Measurements from ENCODE around the gene GEN1. TPM values are rescaled to one million over a fixed set of nuclear protein-coding genes. Genes with fewer than 3 reads are reported as not detected.

Gene GEN1
- total RNA-seq, 2 experiments from 2014 or later, result 4.3 to 4.6 TPM

- Histone ChIP-seq H3K9me3 (ENCODE audit: control insufficient read depth in 1 of 2, insufficient read depth in 1 of 2, low read length in 2 of 2) (no peaks in the 10 kb centered on the region), H3K4me1 (ENCODE audit: insufficient read depth, low read length) (no peaks in the 10 kb centered on the region), H3K27ac (ENCODE audit: low read depth in 1 of 2, low read length in 2 of 2) (no peak overlapping the region), H3K4me3 (ENCODE audit: low read length) (no peak overlapping the region), H3K36me3 (ENCODE audit: insufficient read depth, low read length) (no peaks in the 10 kb centered on the region), H3K27me3 (ENCODE audit: control insufficient read depth in 1 of 2, insufficient read depth in 2 of 2, low read length in 2 of 2) (no peaks in the 10 kb centered on the region)
- Mint-ChIP-seq H3K27me3 (no peaks in the 10 kb centered on the region), H3K9me3 (no peaks in the 10 kb centered on the region), H3K27ac (no peak overlapping the region), H3K4me1 (ENCODE audit: low read depth) (no peaks in the 10 kb centered on the region), H3K36me3 (ENCODE audit: low read depth) (peaks cover 5% of the 10 kb centered on the region), H3K4me3 (no peak overlapping the region)
- intact Hi-C loops (cut with DNase I, micrococcal nuclease), result no loop called here
- DNase-seq (no peak), ATAC-seq (ENCODE audit: poor library complexity) (no peak)
- ChIA-PET POLR2A (no interaction called here), CTCF (no interaction called here)
- TF ChIP-seq, protein P1, sequence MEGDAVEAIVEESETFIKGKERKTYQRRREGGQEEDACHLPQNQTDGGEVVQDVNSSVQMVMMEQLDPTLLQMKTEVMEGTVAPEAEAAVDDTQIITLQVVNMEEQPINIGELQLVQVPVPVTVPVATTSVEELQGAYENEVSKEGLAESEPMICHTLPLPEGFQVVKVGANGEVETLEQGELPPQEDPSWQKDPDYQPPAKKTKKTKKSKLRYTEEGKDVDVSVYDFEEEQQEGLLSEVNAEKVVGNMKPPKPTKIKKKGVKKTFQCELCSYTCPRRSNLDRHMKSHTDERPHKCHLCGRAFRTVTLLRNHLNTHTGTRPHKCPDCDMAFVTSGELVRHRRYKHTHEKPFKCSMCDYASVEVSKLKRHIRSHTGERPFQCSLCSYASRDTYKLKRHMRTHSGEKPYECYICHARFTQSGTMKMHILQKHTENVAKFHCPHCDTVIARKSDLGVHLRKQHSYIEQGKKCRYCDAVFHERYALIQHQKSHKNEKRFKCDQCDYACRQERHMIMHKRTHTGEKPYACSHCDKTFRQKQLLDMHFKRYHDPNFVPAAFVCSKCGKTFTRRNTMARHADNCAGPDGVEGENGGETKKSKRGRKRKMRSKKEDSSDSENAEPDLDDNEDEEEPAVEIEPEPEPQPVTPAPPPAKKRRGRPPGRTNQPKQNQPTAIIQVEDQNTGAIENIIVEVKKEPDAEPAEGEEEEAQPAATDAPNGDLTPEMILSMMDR (IDR thresholded peaks at IDR 0.05), result no peak
Measured at GRCh38 chr2:17763641-17764333, 9.8 kb downstream of the GEN1 start.

- no peak for DNase-seq
- intact Hi-C loops (cut with DNase I, micrococcal nuclease), result no loop called here
- Mint-ChIP-seq H3K36me3 (ENCODE audit: low read depth) (peaks cover 5% of the 10 kb centered on the region), H3K4me1 (ENCODE audit: low read depth) (no peaks in the 10 kb centered on the region), H3K4me3 (no peak overlapping the region), H3K27ac (no peak overlapping the region), H3K27me3 (no peaks in the 10 kb centered on the region), H3K9me3 (no peaks in the 10 kb centered on the region)
- no peaks in the 10 kb centered on the region for H3K36me3 ChIP-seq (ENCODE audit: insufficient read depth, low read length)
- no peak overlapping the region for H3K27ac ChIP-seq (ENCODE audit: low read depth in 1 of 2, low read length in 2 of 2)
- H3K27me3 ChIP-seq (ENCODE audit: control insufficient read depth in 1 of 2, insufficient read depth in 2 of 2, low read length in 2 of 2), result no peaks in the 10 kb centered on the region
- H3K9me3 ChIP-seq (ENCODE audit: control insufficient read depth in 1 of 2, insufficient read depth in 1 of 2, low read length in 2 of 2), result no peaks in the 10 kb centered on the region
- ChIA-PET CTCF (no interaction called here), POLR2A (no interaction called here)
- no peak overlapping the region for H3K4me3 ChIP-seq (ENCODE audit: low read length)
- no peaks in the 10 kb centered on the region for H3K4me1 ChIP-seq (ENCODE audit: insufficient read depth, low read length)
- no peak for ATAC-seq (ENCODE audit: poor library complexity)
- TF ChIP-seq, protein P1 (IDR thresholded peaks at IDR 0.05), result no peak
Measured at GRCh38 chr2:17765398-17765797, 11.5 kb downstream of the GEN1 start.

GRCh38 chr2:17768894-17769293 lies 15.0 kb downstream of the GEN1 start:
- H3K27ac ChIP-seq (ENCODE audit: low read depth in 1 of 2, low read length in 2 of 2), result no peak overlapping the region
- Mint-ChIP-seq H3K27ac (no peak overlapping the region), H3K4me3 (no peak overlapping the region), H3K36me3 (ENCODE audit: low read depth) (peaks cover 5% of the 10 kb centered on the region), H3K27me3 (no peaks in the 10 kb centered on the region), H3K4me1 (ENCODE audit: low read depth) (no peaks in the 10 kb centered on the region), H3K9me3 (no peaks in the 10 kb centered on the region)
- DNase-seq (no peak), ATAC-seq (ENCODE audit: poor library complexity) (no peak)
- H3K36me3 ChIP-seq (ENCODE audit: insufficient read depth, low read length), result no peaks in the 10 kb centered on the region
- H3K4me1 ChIP-seq (ENCODE audit: insufficient read depth, low read length), result no peaks in the 10 kb centered on the region
- no peak overlapping the region for H3K4me3 ChIP-seq (ENCODE audit: low read length)
- intact Hi-C loops (cut with DNase I, micrococcal nuclease), result no loop called here
- ChIA-PET CTCF (no interaction called here), POLR2A (no interaction called here)
- H3K9me3 ChIP-seq (ENCODE audit: control insufficient read depth in 1 of 2, insufficient read depth in 1 of 2, low read length in 2 of 2), result no peaks in the 10 kb centered on the region
- no peaks in the 10 kb centered on the region for H3K27me3 ChIP-seq (ENCODE audit: control insufficient read depth in 1 of 2, insufficient read depth in 2 of 2, low read length in 2 of 2)
- TF ChIP-seq, protein P1 (IDR thresholded peaks at IDR 0.05), result no peak
